ENCODE results near the gene BEST4.
A peak's percentile ranks its signal among the peaks of the same experiment; 100 is the strongest.
"Not testable (repeated sequence)": the region's sequence is repeated elsewhere in the genome, so short reads cannot be mapped to it uniquely, and the experiment has no call there.

The BEST4 gene

GRCh38 chr1:44740179-44740617 is 47.8 kb downstream of the BEST4 start:
- no CpG with 5 or more reads among the region's 14 CpGs for WGBS, 2 donors (ENCODE audit: extremely low coverage in 2 of 2, insufficient read length in 2 of 2, insufficient replicate concordance in 1 of 2)

GRCh38 chr1:44739307-44740178 is 48.4 kb downstream of the BEST4 start, which contains the start of gene KIF2C:
Gene KIF2C, plus strand, starts transcription at chr1:44739837. Its CDS starts 96 bp downstream, at chr1:44739933.
- H3K27me3 ChIP-seq (ENCODE audit: control insufficient read depth in 3 of 3, insufficient read depth in 3 of 3, low read depth in 1 of 3, low read length in 3 of 3) = no peaks in the 10 kb centered on the region
- H2BK5ac ChIP-seq (ENCODE audit: low read length) = peak within 1 kb of the TSS; percentile 71
- peak; percentile 89 for DNase-seq (ENCODE audit: low spot score)
- peak within 1 kb of the TSS; percentile 91 for H3K9ac ChIP-seq (ENCODE audit: low read depth, low read length, poor library complexity)
- peak within 1 kb of the TSS; percentile 88 for H2AFZ ChIP-seq (ENCODE audit: low read length)
- no peak within 1 kb of the TSS for H2BK12ac ChIP-seq (ENCODE audit: low read length)
- H4K91ac ChIP-seq (ENCODE audit: low read depth, low read length, poor library complexity) = peak within 1 kb of the TSS; percentile 22
- H3K36me3 ChIP-seq (replicated peaks in 1 of 2; ENCODE audit: control insufficient read depth in 2 of 2, insufficient read depth in 2 of 2, low read length in 2 of 2) = peaks cover 12 to 34% of the 10 kb centered on the region in 2 donors
- peaks cover 0 to 3% of the 10 kb centered on the region in 2 donors for H3K9me3 ChIP-seq (replicated peaks in 1 of 2; ENCODE audit: control insufficient read depth in 2 of 2, insufficient read depth in 1 of 2, low read depth in 1 of 2, low read length in 2 of 2)
- no CpG with 5 or more reads among the region's 57 CpGs for WGBS, 2 donors (ENCODE audit: extremely low coverage in 2 of 2, insufficient read length in 2 of 2, insufficient replicate concordance in 1 of 2)
- H3K18ac ChIP-seq (ENCODE audit: low read length) = peak within 1 kb of the TSS; percentile 94
- H2AK5ac ChIP-seq (ENCODE audit: low read depth, low read length) = no peak within 1 kb of the TSS
- peak within 1 kb of the TSS; percentile 58 for H3K14ac ChIP-seq (ENCODE audit: low read length)
- peak within 1 kb of the TSS; percentile 94 for H3K23ac ChIP-seq (ENCODE audit: low read depth, low read length, poor library complexity)
- H3K4me1 ChIP-seq (ENCODE audit: control insufficient read depth in 2 of 2, insufficient read depth in 1 of 2, low read depth in 1 of 2, low read length in 2 of 2) = peaks cover 6 to 8% of the 10 kb centered on the region in 2 donors
- peak within 1 kb of the TSS; percentile 78 for H3K27ac ChIP-seq (replicated peaks; ENCODE audit: low read length)
- H3K4me2 ChIP-seq (ENCODE audit: insufficient read depth, low read length, poor library complexity, severe bottlenecking) = peak within 1 kb of the TSS; percentile 78
- H3K4me3 ChIP-seq (ENCODE audit: low read length in 2 of 2) = peak within 1 kb of the TSS; percentile 81 to 89
- H4K8ac ChIP-seq (ENCODE audit: low read depth, low read length) = peak within 1 kb of the TSS; percentile 9
- H2BK15ac ChIP-seq (ENCODE audit: low read length) = peak within 1 kb of the TSS; percentile 93
- H3K4ac ChIP-seq (ENCODE audit: low read length) = peak within 1 kb of the TSS; percentile 90
- peaks cover 8% of the 10 kb centered on the region for H3K79me1 ChIP-seq (ENCODE audit: low read depth, low read length)
- H2BK120ac ChIP-seq (ENCODE audit: low read depth, low read length) = peak within 1 kb of the TSS; percentile 74

More at GRCh38 chr1:44740179-44740617, 47.8 kb downstream of the BEST4 start:
- Histone ChIP-seq H3K4me1 (ENCODE audit: control insufficient read depth in 2 of 2, insufficient read depth in 1 of 2, low read depth in 1 of 2, low read length in 2 of 2) (peaks cover 6% of the 10 kb centered on the region in 2 donors), H3K4me2 (ENCODE audit: insufficient read depth, low read length, poor library complexity, severe bottlenecking) (peak overlapping the region; percentile 78), H3K27ac (replicated peaks; ENCODE audit: low read length) (peak overlapping the region; percentile 78), H3K36me3 (replicated peaks in 1 of 2; ENCODE audit: control insufficient read depth in 2 of 2, insufficient read depth in 2 of 2, low read length in 2 of 2) (peaks cover 13 to 37% of the 10 kb centered on the region in 2 donors), H3K9ac (ENCODE audit: low read depth, low read length, poor library complexity) (peak overlapping the region; percentile 91), H4K91ac (ENCODE audit: low read depth, low read length, poor library complexity) (no peak overlapping the region), H2AFZ (ENCODE audit: low read length) (peak overlapping the region; percentile 82), H2BK120ac (ENCODE audit: low read depth, low read length) (peak overlapping the region; percentile 74), H3K23ac (ENCODE audit: low read depth, low read length, poor library complexity) (peak overlapping the region; percentile 94), H2BK12ac (ENCODE audit: low read length) (no peak overlapping the region), H3K4ac (ENCODE audit: low read length) (peak overlapping the region; percentile 90), H2BK15ac (ENCODE audit: low read length) (peak overlapping the region; percentile 93), H4K8ac (ENCODE audit: low read depth, low read length) (no peak overlapping the region), H2AK5ac (ENCODE audit: low read depth, low read length) (no peak overlapping the region), H3K4me3 (ENCODE audit: low read length in 2 of 2) (peak overlapping the region; percentile 81 to 89), H2BK5ac (ENCODE audit: low read length) (peak overlapping the region; percentile 71), H3K79me1 (ENCODE audit: low read depth, low read length) (peaks cover 8% of the 10 kb centered on the region), H3K18ac (ENCODE audit: low read length) (peak overlapping the region; percentile 94), H3K27me3 (ENCODE audit: control insufficient read depth in 3 of 3, insufficient read depth in 3 of 3, low read depth in 1 of 3, low read length in 3 of 3) (no peaks in the 10 kb centered on the region), H3K14ac (ENCODE audit: low read length) (peak overlapping the region; percentile 58), H3K9me3 (replicated peaks in 1 of 2; ENCODE audit: control insufficient read depth in 2 of 2, insufficient read depth in 1 of 2, low read depth in 1 of 2, low read length in 2 of 2) (peaks cover 0 to 3% of the 10 kb centered on the region in 2 donors)
- DNase-seq (ENCODE audit: low spot score) = no peak

- H3K9me3 ChIP-seq (replicated peaks in 1 of 2; ENCODE audit: control insufficient read depth in 2 of 2, insufficient read depth in 1 of 2, low read depth in 1 of 2, low read length in 2 of 2); H3K79me1 ChIP-seq (ENCODE audit: low read depth, low read length); H3K18ac ChIP-seq (ENCODE audit: low read length); H3K4ac ChIP-seq (ENCODE audit: low read length); DNase-seq (ENCODE audit: low spot score); H3K27me3 ChIP-seq (ENCODE audit: control insufficient read depth in 3 of 3, insufficient read depth in 3 of 3, low read depth in 1 of 3, low read length in 3 of 3); H2BK12ac ChIP-seq (ENCODE audit: low read length); H3K9ac ChIP-seq (ENCODE audit: low read depth, low read length, poor library complexity); H2BK5ac ChIP-seq (ENCODE audit: low read length); H2BK15ac ChIP-seq (ENCODE audit: low read length); H4K91ac ChIP-seq (ENCODE audit: low read depth, low read length, poor library complexity); H3K27ac ChIP-seq (replicated peaks; ENCODE audit: low read length); H3K4me1 ChIP-seq (ENCODE audit: control insufficient read depth in 2 of 2, insufficient read depth in 1 of 2, low read depth in 1 of 2, low read length in 2 of 2); H4K8ac ChIP-seq (ENCODE audit: low read depth, low read length); H2BK120ac ChIP-seq (ENCODE audit: low read depth, low read length); H2AK5ac ChIP-seq (ENCODE audit: low read depth, low read length); H3K14ac ChIP-seq (ENCODE audit: low read length); H3K23ac ChIP-seq (ENCODE audit: low read depth, low read length, poor library complexity): not testable (repeated sequence)
- Histone ChIP-seq H2AFZ (ENCODE audit: low read length) (peak overlapping the region; percentile 88), H3K4me3 (ENCODE audit: low read length in 2 of 2) (peak overlapping the region in 1 of 2 donors; percentile 81), H3K36me3 (replicated peaks in 1 of 2; ENCODE audit: control insufficient read depth in 2 of 2, insufficient read depth in 2 of 2, low read length in 2 of 2) (peaks cover 8 to 28% of the 10 kb centered on the region in 2 donors), H3K4me2 (ENCODE audit: insufficient read depth, low read length, poor library complexity, severe bottlenecking) (peak overlapping the region; percentile 61)
- WGBS, 2 donors (ENCODE audit: extremely low coverage in 2 of 2, insufficient read length in 2 of 2, insufficient replicate concordance in 1 of 2) = no CpG with 5 or more reads among the region's 1 CpG
Observed at GRCh38 chr1:44738953-44739306, 49.0 kb downstream of the BEST4 start.

- Histone ChIP-seq H3K9me3 (replicated peaks in 1 of 2; ENCODE audit: control insufficient read depth in 2 of 2, insufficient read depth in 1 of 2, low read depth in 1 of 2, low read length in 2 of 2) (peaks cover 0 to 3% of the 10 kb centered on the region in 2 donors), H2AFZ (ENCODE audit: low read length) (no peak overlapping the region), H2BK12ac (ENCODE audit: low read length) (no peak overlapping the region), H4K8ac (ENCODE audit: low read depth, low read length) (no peak overlapping the region), H3K23ac (ENCODE audit: low read depth, low read length, poor library complexity) (no peak overlapping the region), H3K27me3 (ENCODE audit: control insufficient read depth in 3 of 3, insufficient read depth in 3 of 3, low read depth in 1 of 3, low read length in 3 of 3) (no peaks in the 10 kb centered on the region), H3K36me3 (replicated peaks in 1 of 2; ENCODE audit: control insufficient read depth in 2 of 2, insufficient read depth in 2 of 2, low read length in 2 of 2) (peaks cover 0 to 4% of the 10 kb centered on the region in 2 donors), H2AK5ac (ENCODE audit: low read depth, low read length) (no peak overlapping the region), H3K18ac (ENCODE audit: low read length) (no peak overlapping the region), H3K4me3 (ENCODE audit: low read length in 2 of 2) (no peak overlapping the region), H2BK120ac (ENCODE audit: low read depth, low read length) (no peak overlapping the region), H3K14ac (ENCODE audit: low read length) (no peak overlapping the region), H3K4me2 (ENCODE audit: insufficient read depth, low read length, poor library complexity, severe bottlenecking) (no peak overlapping the region), H3K4ac (ENCODE audit: low read length) (no peak overlapping the region), H3K9ac (ENCODE audit: low read depth, low read length, poor library complexity) (no peak overlapping the region), H2BK15ac (ENCODE audit: low read length) (no peak overlapping the region), H3K4me1 (ENCODE audit: control insufficient read depth in 2 of 2, insufficient read depth in 1 of 2, low read depth in 1 of 2, low read length in 2 of 2) (peaks cover 3 to 8% of the 10 kb centered on the region in 2 donors), H2BK5ac (ENCODE audit: low read length) (no peak overlapping the region), H4K91ac (ENCODE audit: low read depth, low read length, poor library complexity) (no peak overlapping the region), H3K79me1 (ENCODE audit: low read depth, low read length) (peaks cover 6% of the 10 kb centered on the region), H3K27ac (replicated peaks; ENCODE audit: low read length) (no peak overlapping the region)
- DNase-seq (ENCODE audit: low spot score) = no peak
- no CpG with 5 or more reads among the region's 1 CpG for WGBS, 2 donors (ENCODE audit: extremely low coverage in 2 of 2, insufficient read length in 2 of 2, insufficient replicate concordance in 1 of 2)
Observed at GRCh38 chr1:44735992-44736391, 52.0 kb downstream of the BEST4 start.

All from neuronal stem cell (in vitro differentiated cells).